Body of pancreas (tissue), 4 donors: ENCODE results near the gene NGF. TPM values are rescaled to one million over a fixed set of nuclear protein-coding genes. Genes with fewer than 3 reads are reported as not detected.

Experiments
- ATAC-seq: fragments of 150-250 bp; one replicate; pipeline ENCODE4 v1.9.1; 2016
- DNase-seq, 4 donors: peaks; one replicate each; pipeline ENCODE4 v3.0.0-alpha.2; 2019
- H3K27ac ChIP-seq, 4 donors: fragments of 200-600 bp; sonication (generic); 1 replicate in 3 of 4; 2 replicates in 1 of 4; pipeline versions ENCODE4 v1.5.1 to v1.6.1; 2016 to 2019; ENCODE audit warnings: mild to moderate bottlenecking in 1 of 4, mixed read lengths in 1 of 4, moderate library complexity in 1 of 4
- H3K27me3 ChIP-seq, 2 donors: fragments of 200-600 bp; sonication (generic); one replicate each; pipeline ENCODE4 v1.6.0; 2016; ENCODE audit warnings: mild to moderate bottlenecking in 1 of 2
- H3K36me3 ChIP-seq, 2 donors: fragments of 200-600 bp; sonication (generic); replicated peaks in 1 of 2; 2 replicates each; pipeline ENCODE4 v1.5.1; 2016; ENCODE audit warnings: low read depth in 2 of 2; ENCODE audit not compliant: insufficient read depth in 1 of 2
- H3K4me1 ChIP-seq: fragments of 200-600 bp; sonication (generic); one replicate; pipeline ENCODE4 v1.6.0; 2016
- H3K4me3 ChIP-seq, 2 donors: fragments of 200-600 bp; sonication (generic); 1 replicate in 1 of 2; 2 replicates in 1 of 2; pipeline ENCODE4 v1.5.1; 2016 to 2019
- H3K9me3 ChIP-seq, 3 donors: fragments of 200-600 bp; sonication (generic); 1 replicate in 2 of 3; 2 replicates in 1 of 3; pipeline ENCODE4 v1.5.1; 2016
- CTCF ChIP-seq, 7 experiments: fragments of 450-650 bp in 4 of 7; fragments of 200-600 bp in 3 of 7; sonication (generic) in 3 of 7; IDR thresholded peaks; one replicate each; pipeline ENCODE4 v1.5.1; 2016 to 2019; ENCODE audit warnings: antibody characterized with exemption in 7 of 7
- POLR2A ChIP-seq, 3 donors: fragments of 450-650 bp; IDR thresholded peaks; one replicate each; pipeline ENCODE4 v1.6.1; 2016; ENCODE audit warnings: antibody characterized with exemption in 3 of 3, mild to moderate bottlenecking in 2 of 3
- WGBS, 2 donors: methylation state at CpG; one replicate each; pipeline ENCODE4 v1.1.5; 2017; 5-methylcytosine and 5-hydroxymethylcytosine counted together
- intact Hi-C: fragments of 100-400 bp; cut with DNase I; formaldehyde crosslinking; loops from one replicate; pipeline ENCODE4 v1.15.1; 2023
- total RNA-seq, 2 donors: library from RNA; depleted of rRNA; stranded (reverse); fragments of >200 nt; gene quantifications; one replicate each; pipeline ENCODE4 v1.1.0, GENCODE V29; 2016

Gene NGF
- total RNA-seq, 2 donors from 2014 or later = 3.6 TPM; not detected in 1

GRCh38 chr1:115336741-115337140, 1.3 kb downstream of the NGF start:
- ATAC-seq = no peak
- H3K4me1 ChIP-seq = peaks cover 18% of the 10 kb centered on the region
- DNase-seq = no peak
- no peak overlapping the region for H3K27ac ChIP-seq
- WGBS, 2 donors = 65 to 68% methylated on average over 3 of the region's 3 CpGs
- no peak for TF ChIP-seq POLR2A (IDR thresholded peaks at IDR 0.05)
- no peak for TF ChIP-seq CTCF (IDR thresholded peaks at IDR 0.05)
- no peaks in the 10 kb centered on the region for H3K9me3 ChIP-seq
- intact Hi-C loops = no loop called here
- H3K4me3 ChIP-seq = no peak overlapping the region
- no peaks in the 10 kb centered on the region for H3K27me3 ChIP-seq
- H3K36me3 ChIP-seq = no peaks in the 10 kb centered on the region

GRCh38 chr1:115332813-115333608, 5.0 kb downstream of the NGF start:
- H3K36me3 ChIP-seq = no peaks in the 10 kb centered on the region
- H3K27me3 ChIP-seq = no peaks in the 10 kb centered on the region
- H3K9me3 ChIP-seq = no peaks in the 10 kb centered on the region
- no peak for TF ChIP-seq CTCF (IDR thresholded peaks at IDR 0.05)
- no peak for TF ChIP-seq POLR2A (IDR thresholded peaks at IDR 0.05)
- 61 to 76% methylated on average over 7 of the region's 7 CpGs for WGBS, 2 donors
- intact Hi-C loops = no loop called here
- H3K27ac ChIP-seq = no peak overlapping the region
- H3K4me1 ChIP-seq = peaks cover 8% of the 10 kb centered on the region
- peak; percentile 55 for ATAC-seq
- no peak overlapping the region for H3K4me3 ChIP-seq
- no peak for DNase-seq

- H3K27me3 ChIP-seq = no peaks in the 10 kb centered on the region
- DNase-seq (no peak), ATAC-seq (no peak)
- intact Hi-C loops = no loop called here
- no peaks in the 10 kb centered on the region for H3K4me1 ChIP-seq
- H3K4me3 ChIP-seq = no peak overlapping the region
- H3K27ac ChIP-seq = no peak overlapping the region
- no peaks in the 10 kb centered on the region for H3K9me3 ChIP-seq
- TF ChIP-seq POLR2A (IDR thresholded peaks at IDR 0.05) (no peak), CTCF (IDR thresholded peaks at IDR 0.05) (no peak)
- no peaks in the 10 kb centered on the region for H3K36me3 ChIP-seq
- 68 to 86% methylated on average over 5 of the region's 5 CpGs for WGBS, 2 donors
Observed at GRCh38 chr1:115331558-115332331, 6.3 kb downstream of the NGF start.

GRCh38 chr1:115330480-115331013, 7.5 kb downstream of the NGF start:
- TF ChIP-seq POLR2A (IDR thresholded peaks at IDR 0.05) (no peak), CTCF (IDR thresholded peaks at IDR 0.05) (no peak)
- Histone ChIP-seq H3K9me3 (no peaks in the 10 kb centered on the region), H3K4me3 (no peak overlapping the region), H3K36me3 (no peaks in the 10 kb centered on the region), H3K27me3 (no peaks in the 10 kb centered on the region), H3K4me1 (no peaks in the 10 kb centered on the region), H3K27ac (no peak overlapping the region)
- peak in 1 of 4 donors; percentile 11 for DNase-seq
- no peak for ATAC-seq
- WGBS, 2 donors = 80 to 84% methylated on average over 7 of the region's 7 CpGs
- intact Hi-C loops = no loop called here
